Mucosa of rectum (tissue), 2 donors: ENCODE data around the gene AP2A1.
"Not testable (repeated sequence)": the region's sequence is repeated elsewhere in the genome, so short reads cannot be mapped to it uniquely, and the experiment has no call there.

Source experiments
- H3K27ac ChIP-seq, 2 donors: one replicate each; pipeline ENCODE4 v1.7.0; 2013; ENCODE audit warnings: inconsistent platforms in 2 of 2, low read depth in 2 of 2, low read length in 2 of 2
- H3K27me3 ChIP-seq, 2 donors: one replicate each; pipeline ENCODE4 v1.7.0; 2013; ENCODE audit warnings: low read length in 2 of 2; ENCODE audit not compliant: control insufficient read depth in 2 of 2, insufficient read depth in 2 of 2
- H3K36me3 ChIP-seq, 2 donors: one replicate each; pipeline ENCODE4 v1.7.0; 2013; ENCODE audit warnings: low read length in 2 of 2; ENCODE audit not compliant: control insufficient read depth in 2 of 2, insufficient read depth in 2 of 2
- H3K4me1 ChIP-seq, 2 donors: one replicate each; pipeline ENCODE4 v1.7.0; 2013; ENCODE audit warnings: low read length in 2 of 2, mild to moderate bottlenecking in 1 of 2; ENCODE audit not compliant: control insufficient read depth in 2 of 2, insufficient read depth in 2 of 2
- H3K4me3 ChIP-seq, 2 donors: one replicate each; pipeline ENCODE4 v1.7.0; 2013; ENCODE audit warnings: low read length in 2 of 2
- H3K9ac ChIP-seq, 2 donors: one replicate each; pipeline ENCODE4 v1.7.0; 2013; ENCODE audit warnings: low read length in 2 of 2, low read depth in 1 of 2, mild to moderate bottlenecking in 1 of 2
- H3K9me3 ChIP-seq, 2 donors: one replicate each; pipeline ENCODE4 v1.7.0; 2013; ENCODE audit warnings: low read length in 2 of 2; ENCODE audit not compliant: control insufficient read depth in 2 of 2
- donor health status: healthy.
- donor health status: Normal muscosa, but diverticular disease.

Gene AP2A1

DNA sequence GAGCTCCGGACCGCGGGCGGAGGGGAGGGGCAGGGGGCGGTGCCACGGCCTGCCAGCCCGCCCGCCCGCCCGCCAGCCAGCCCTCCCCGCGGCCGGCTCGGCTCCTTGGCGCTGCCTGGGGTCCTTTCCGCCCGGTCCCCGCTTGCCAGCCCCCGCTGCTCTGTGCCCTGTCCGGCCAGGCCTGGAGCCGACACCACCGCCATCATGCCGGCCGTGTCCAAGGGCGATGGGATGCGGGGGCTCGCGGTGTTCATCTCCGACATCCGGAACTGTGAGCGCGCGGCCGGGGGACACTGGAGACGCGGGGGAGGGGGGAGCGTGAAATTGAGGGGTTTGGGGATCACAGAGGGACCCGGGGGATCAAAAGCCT, at the start of gene AP2A1:
Gene AP2A1, plus strand, starts transcription at position 72 of the 370 bp plus-strand sequence. Its CDS starts 133 bp downstream, at position 205.
- Histone ChIP-seq H3K4me1 (peaks cover 20% of the 10 kb centered on the region in 2 donors), H3K27me3 (no peaks in the 10 kb centered on the region), H3K4me3 (peak within 1 kb of the TSS; percentile 89 to 91), H3K36me3 (peaks cover 0 to 2% of the 10 kb centered on the region in 2 donors), H3K27ac (peak within 1 kb of the TSS; percentile 88 to 92), H3K9me3 (no peaks in the 10 kb centered on the region), H3K9ac (peak within 1 kb of the TSS; percentile 84 to 85)

DNA sequence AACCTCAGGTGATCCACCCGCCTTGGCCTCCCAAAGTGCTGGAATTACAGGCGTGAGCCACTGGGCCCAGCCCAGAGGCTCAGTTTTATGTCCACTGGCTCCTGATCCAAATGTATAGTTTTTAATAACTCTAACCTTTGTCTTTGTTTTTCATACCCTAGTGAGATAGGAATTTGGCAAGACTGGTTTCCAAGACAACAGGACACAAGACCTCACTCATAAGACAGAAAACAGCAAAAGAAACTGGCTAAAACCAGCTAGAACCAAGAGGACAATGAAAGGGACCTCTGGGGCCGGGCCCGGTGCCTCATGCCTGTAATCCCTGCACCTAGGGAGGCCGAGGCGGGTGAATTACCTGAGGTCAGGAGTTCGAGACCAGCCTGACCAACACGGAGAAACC, 48.3 kb upstream of the AP2A1 start:
- Histone ChIP-seq H3K36me3 (no peaks in the 10 kb centered on the region), H3K4me3 (no peak overlapping the region), H3K9me3 (no peaks in the 10 kb centered on the region), H3K27ac (no peak overlapping the region), H3K27me3 (no peaks in the 10 kb centered on the region), H3K4me1 (no peaks in the 10 kb centered on the region), H3K9ac (no peak overlapping the region)

- no peaks in the 10 kb centered on the region for H3K36me3 ChIP-seq
- no peaks in the 10 kb centered on the region for H3K27me3 ChIP-seq
- H3K27ac ChIP-seq, result no peak overlapping the region
- no peak overlapping the region for H3K9ac ChIP-seq
- no peak overlapping the region for H3K4me3 ChIP-seq
- H3K4me1 ChIP-seq, result no peaks in the 10 kb centered on the region
- H3K9me3 ChIP-seq, result no peaks in the 10 kb centered on the region
These were observed 47.8 kb upstream of the AP2A1 start for GRCh38 chr19:49718991-49719390.

DNA sequence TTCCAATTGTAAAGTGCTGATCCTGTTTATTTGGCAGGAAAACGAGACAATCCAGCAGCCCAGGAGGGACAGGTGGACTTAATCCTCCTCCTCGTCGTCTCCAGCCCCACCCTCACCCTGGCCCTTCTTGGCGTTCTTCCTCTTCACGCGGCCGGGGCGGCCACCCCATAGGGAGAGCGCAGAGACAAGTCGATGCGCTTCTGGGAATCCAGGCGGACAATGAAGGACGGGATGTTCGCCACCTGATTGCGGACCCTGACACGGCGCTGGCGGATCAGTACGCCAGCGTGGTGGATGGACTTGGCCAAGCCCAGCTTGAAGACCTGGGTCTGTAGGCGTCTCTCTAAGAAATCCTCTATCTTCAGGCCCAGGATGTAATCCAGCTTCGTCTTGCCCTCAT, 47.4 kb upstream of the AP2A1 start:
- H3K4me3 ChIP-seq, H3K27ac ChIP-seq, H3K36me3 ChIP-seq, H3K9me3 ChIP-seq, H3K4me1 ChIP-seq, H3K27me3 ChIP-seq, H3K9ac ChIP-seq: not testable (repeated sequence)

DNA sequence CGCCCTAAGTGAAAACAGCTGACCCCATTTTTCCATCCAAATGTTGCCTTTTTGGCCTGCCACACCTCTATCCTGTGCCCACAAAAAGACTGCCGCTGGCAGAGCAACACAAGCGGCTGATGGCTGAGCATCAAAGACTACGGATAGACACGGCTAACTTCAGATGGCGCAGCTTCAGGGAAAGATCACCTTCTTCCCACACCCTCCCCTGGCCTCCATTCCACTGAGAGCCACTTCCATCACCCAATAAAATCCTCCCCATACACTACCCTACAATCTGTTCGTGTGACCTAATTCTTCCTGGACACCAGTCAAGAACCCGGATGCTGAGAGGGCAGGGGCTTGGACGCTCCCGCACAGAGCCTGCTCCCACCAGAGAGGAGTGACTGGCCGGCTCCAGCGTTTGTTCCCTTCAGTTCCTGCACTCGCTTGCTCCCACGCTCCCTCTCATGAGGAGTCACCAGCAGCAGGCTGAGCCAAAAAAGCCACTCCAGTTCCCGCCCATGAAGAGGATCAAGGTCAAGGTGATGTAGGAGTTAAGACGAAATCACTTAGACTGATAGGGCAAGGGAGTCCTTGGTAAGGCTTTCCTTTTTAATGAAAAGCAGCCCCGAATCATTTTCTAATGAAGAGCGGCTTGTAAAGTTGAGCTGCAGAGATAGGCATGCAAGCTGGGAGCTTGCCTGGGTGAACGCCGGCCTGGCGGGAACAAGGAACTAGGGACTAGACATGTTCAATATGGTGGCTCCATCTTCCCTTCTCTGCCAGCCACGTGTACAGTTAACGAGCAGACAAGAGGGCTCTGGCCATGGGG, 39.4 kb upstream of the AP2A1 start:
- no peaks in the 10 kb centered on the region for H3K9me3 ChIP-seq
- H3K36me3 ChIP-seq, result no peaks in the 10 kb centered on the region
- no peak overlapping the region for H3K27ac ChIP-seq
- H3K4me1 ChIP-seq, result no peaks in the 10 kb centered on the region
- no peaks in the 10 kb centered on the region for H3K27me3 ChIP-seq
- no peak overlapping the region for H3K9ac ChIP-seq
- H3K4me3 ChIP-seq, result no peak overlapping the region

DNA sequence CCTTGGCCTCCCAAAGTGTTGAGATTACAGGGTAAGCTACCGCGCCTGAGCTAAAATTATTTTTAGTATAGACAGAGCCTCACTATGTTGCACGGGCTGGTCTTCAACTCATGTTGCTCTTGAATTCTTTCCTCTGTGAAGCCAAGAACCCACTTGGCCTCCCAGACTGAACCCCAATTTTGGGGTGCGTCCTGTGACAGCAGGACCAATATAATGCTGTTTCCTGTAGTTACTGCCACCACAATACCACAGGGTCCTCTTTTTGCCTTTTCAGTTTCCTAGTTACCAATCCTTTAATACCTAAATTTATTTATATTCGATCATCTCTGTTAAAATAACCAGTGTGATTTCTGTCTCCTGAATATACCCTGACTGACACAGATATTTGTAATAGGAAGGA, 36.6 kb upstream of the AP2A1 start:
- Histone ChIP-seq H3K9me3 (no peaks in the 10 kb centered on the region), H3K4me1 (no peaks in the 10 kb centered on the region), H3K9ac (no peak overlapping the region), H3K27me3 (no peaks in the 10 kb centered on the region), H3K36me3 (no peaks in the 10 kb centered on the region), H3K27ac (no peak overlapping the region), H3K4me3 (no peak overlapping the region)

DNA sequence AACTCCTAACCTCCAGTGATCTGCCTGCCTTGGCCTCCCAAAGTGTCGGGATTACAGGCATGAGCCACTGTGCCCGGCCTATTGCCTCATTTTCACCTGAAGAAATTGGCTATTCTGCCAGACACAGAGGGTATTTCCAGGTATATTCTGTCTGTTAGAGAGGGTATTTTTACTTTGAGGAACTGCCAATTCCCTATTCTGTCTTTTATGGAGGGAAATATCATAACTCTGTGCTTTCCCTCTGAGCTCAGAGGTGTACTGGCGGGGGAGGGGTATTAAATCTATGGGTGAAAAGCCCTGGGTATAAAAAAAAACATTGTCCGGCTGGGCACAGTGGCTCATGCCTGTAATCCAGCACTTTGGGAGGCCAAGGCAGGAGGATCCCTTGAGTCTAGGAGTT, 28.5 kb upstream of the AP2A1 start:
- Histone ChIP-seq H3K36me3 (no peaks in the 10 kb centered on the region), H3K9me3 (no peaks in the 10 kb centered on the region), H3K27me3 (no peaks in the 10 kb centered on the region), H3K4me3 (no peak overlapping the region), H3K27ac (no peak overlapping the region), H3K9ac (no peak overlapping the region), H3K4me1 (no peaks in the 10 kb centered on the region)

DNA sequence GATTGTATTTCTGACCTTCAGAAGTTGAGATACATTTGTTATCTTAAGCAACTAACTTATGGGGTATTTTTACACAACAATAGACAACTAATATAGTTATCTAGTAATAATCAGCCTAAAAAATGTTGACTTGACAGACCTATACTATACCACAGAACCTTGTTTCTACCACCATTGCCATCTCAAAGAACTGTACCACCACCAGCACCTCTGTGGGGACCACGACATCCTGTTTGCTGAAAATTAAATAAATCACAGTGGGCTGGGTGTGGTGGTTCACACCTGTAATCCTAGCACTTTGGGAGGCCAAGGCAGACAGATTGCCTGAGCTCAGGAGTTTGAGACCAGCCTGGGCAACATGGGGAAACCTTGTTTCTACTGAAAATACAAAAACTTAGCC, 27.7 kb upstream of the AP2A1 start:
- no peak overlapping the region for H3K9ac ChIP-seq
- no peak overlapping the region for H3K27ac ChIP-seq
- no peaks in the 10 kb centered on the region for H3K9me3 ChIP-seq
- no peaks in the 10 kb centered on the region for H3K27me3 ChIP-seq
- H3K4me3 ChIP-seq, result no peak overlapping the region
- no peaks in the 10 kb centered on the region for H3K36me3 ChIP-seq
- H3K4me1 ChIP-seq, result no peaks in the 10 kb centered on the region

DNA sequence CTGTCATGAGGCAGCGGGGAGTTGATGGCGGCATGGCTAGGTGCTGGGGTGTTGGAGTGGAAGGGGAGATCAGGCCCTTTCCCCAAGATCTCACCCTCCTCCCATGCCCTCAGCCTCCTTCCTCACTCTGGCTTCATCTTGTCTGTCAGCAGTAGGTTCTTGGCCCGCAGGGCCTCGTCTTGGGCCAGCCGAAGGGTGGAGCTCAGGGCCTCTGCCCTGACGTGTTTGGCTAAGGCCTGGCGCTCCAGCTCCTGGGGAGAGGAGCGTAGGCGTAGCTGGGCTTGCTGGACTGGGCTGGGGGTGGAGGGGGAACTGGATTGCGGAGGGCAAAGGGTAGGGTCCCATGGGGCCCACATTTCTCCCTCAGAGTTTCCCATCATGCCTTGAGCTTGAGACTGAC, 26.9 kb upstream of the AP2A1 start:
- Histone ChIP-seq H3K4me1 (no peaks in the 10 kb centered on the region), H3K9me3 (no peaks in the 10 kb centered on the region), H3K27me3 (no peaks in the 10 kb centered on the region), H3K36me3 (no peaks in the 10 kb centered on the region), H3K4me3 (no peak overlapping the region), H3K27ac (no peak overlapping the region), H3K9ac (no peak overlapping the region)

DNA sequence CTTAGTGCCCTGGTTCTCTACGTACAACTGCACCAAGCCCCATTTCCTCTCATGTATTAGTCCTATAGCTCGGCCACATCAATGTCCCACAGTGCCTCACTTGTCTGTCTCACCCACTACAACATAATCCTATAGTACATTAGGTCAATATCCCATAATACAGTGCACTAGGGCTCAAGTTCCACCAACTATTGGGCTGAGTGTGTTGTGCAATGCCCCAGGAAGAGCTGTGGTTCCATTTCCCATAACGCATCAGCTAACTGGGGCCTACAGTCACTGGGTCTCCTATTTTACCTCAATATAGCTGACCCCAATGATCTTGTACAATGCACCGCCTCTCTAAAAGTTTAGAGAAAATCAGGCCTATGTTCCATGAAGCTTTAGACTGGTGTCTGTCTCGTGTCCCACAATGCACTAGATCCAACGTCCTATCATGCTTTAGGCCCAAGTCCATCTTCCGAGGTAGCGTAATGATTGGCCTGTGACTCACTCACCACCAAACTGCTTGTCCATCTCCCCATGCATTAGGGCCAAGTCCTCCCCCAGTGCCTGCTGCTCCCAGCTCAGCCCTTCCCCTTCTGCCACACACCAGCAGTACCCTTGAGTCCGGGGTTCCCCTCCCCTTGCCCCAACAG, 25.5 kb upstream of the AP2A1 start:
- no peaks in the 10 kb centered on the region for H3K4me1 ChIP-seq
- no peaks in the 10 kb centered on the region for H3K27me3 ChIP-seq
- H3K9ac ChIP-seq, result no peak overlapping the region
- no peak overlapping the region for H3K27ac ChIP-seq
- H3K36me3 ChIP-seq, result no peaks in the 10 kb centered on the region
- no peak overlapping the region for H3K4me3 ChIP-seq
- no peaks in the 10 kb centered on the region for H3K9me3 ChIP-seq
